Measurements from ENCODE around the gene ATP5F1B. TPM values are rescaled to one million over a fixed set of nuclear protein-coding genes. Genes with fewer than 3 reads are reported as not detected.

Gene ATP5F1B
- total and polyA plus RNA-seq, 2 donors (not counting 1 experiment from before 2014, with no cell fraction given): 613 to 965 TPM

DNA sequence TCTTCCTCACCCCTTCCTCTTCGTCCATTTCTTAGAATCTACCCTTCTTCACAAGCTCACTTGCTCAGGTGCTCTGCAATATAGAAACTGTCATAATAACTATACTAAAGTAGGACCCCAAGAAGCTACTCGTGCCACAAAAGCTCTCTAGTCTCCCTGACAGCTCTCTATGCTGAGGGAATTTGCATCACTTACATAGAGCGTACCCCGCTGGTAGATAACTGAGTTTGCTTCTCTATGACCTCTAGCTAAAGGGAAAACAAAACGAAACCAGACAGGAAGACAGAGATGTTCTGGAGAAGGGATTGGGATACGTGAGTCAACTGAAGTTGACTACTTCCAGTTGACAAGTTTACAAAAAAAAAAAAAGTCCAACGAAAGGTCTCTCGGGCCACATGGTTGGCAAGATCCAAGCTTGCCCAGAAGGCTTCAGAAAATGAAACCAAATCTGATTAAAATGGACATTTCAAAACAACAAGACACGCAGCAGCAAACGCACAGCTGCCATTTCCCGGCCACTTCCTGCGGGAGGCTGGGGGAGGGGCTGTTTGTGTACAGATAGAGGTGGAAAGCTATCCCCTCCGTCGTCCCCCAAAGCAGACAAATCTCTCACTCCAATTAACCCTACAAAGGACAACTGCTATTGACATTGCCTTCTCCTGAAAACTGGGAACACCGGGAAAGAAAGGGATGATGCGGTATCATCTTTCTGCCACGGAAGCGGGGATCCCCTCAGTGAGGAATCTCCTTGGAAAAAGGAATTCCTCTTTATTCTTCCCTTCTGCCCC, 16.9 kb downstream of the ATP5F1B start:
- Histone ChIP-seq H3K27me3 (ENCODE audit: control insufficient read depth, insufficient read depth, low read length) (no peaks in the 10 kb centered on the region), H3K36me3 (ENCODE audit: control insufficient read depth, insufficient read depth, low read length) (peaks cover 3% of the 10 kb centered on the region), H3K4me1 (ENCODE audit: control insufficient read depth, extremely low read depth, insufficient read depth, low read length) (peaks cover 25% of the 10 kb centered on the region), H3K27ac (ENCODE audit: insufficient read depth, low read length) (peak overlapping the region; percentile 92), H3K4me3 (replicated peaks in 1 of 4; ENCODE audit: control extremely low read depth in 1 of 4, insufficient read depth in 1 of 4, low read depth in 3 of 4, low read length in 4 of 4) (peak overlapping the region; percentile 86 to 97 (median 94)), H3K9me3 (ENCODE audit: control insufficient read depth, insufficient read depth, low read depth, low read length) (no peaks in the 10 kb centered on the region), H4K20me1 (ENCODE audit: control insufficient read depth, extremely low read depth, insufficient read depth, low read length) (no peaks in the 10 kb centered on the region), H3K79me2 (ENCODE audit: control insufficient read depth, insufficient read depth, low read length) (peaks cover 89% of the 10 kb centered on the region), H3K9ac (ENCODE audit: insufficient read depth, low read length) (peak overlapping the region; percentile 67), H3K4me2 (ENCODE audit: extremely low read depth, insufficient read depth, low read length) (peak overlapping the region; percentile 99), H2AFZ (ENCODE audit: low read length) (peak overlapping the region; percentile 12)
- TF ChIP-seq, protein P1, sequence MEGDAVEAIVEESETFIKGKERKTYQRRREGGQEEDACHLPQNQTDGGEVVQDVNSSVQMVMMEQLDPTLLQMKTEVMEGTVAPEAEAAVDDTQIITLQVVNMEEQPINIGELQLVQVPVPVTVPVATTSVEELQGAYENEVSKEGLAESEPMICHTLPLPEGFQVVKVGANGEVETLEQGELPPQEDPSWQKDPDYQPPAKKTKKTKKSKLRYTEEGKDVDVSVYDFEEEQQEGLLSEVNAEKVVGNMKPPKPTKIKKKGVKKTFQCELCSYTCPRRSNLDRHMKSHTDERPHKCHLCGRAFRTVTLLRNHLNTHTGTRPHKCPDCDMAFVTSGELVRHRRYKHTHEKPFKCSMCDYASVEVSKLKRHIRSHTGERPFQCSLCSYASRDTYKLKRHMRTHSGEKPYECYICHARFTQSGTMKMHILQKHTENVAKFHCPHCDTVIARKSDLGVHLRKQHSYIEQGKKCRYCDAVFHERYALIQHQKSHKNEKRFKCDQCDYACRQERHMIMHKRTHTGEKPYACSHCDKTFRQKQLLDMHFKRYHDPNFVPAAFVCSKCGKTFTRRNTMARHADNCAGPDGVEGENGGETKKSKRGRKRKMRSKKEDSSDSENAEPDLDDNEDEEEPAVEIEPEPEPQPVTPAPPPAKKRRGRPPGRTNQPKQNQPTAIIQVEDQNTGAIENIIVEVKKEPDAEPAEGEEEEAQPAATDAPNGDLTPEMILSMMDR (conservative IDR thresholded peaks at IDR 0.05 in 1 of 2, IDR thresholded peaks at IDR 0.05 in 1 of 2; ENCODE audit: low read depth in 1 of 2, low read length in 2 of 2): no peak
- TF ChIP-seq EZH2 (IDR thresholded peaks at IDR 0.05; ENCODE audit: low read length, missing control alignments): no peak
- DNase-seq (ENCODE audit: low read depth in 2 of 2): peak; percentile 43 to 77

DNA sequence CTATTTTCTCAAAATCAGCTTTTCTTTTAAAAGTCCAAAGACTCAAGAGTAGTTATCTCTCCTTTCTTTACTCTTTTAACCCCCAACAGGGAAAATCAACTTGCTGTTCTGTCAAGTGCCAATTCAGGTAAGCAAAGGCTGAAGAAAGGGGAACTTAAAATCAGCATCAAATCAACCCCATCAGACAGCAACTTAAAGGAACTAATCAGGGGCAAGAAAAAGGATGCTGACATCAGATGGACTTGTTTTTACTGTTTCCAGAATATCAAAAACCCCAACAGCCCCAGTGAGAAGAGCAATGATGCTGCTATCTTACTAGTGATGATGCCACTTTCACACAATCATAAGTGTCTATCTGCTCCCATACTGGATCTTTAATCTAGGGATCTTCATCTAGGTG, 19.1 kb downstream of the ATP5F1B start:
- Histone ChIP-seq H3K4me1 (ENCODE audit: control insufficient read depth, extremely low read depth, insufficient read depth, low read length) (peaks cover 8% of the 10 kb centered on the region), H3K36me3 (ENCODE audit: control insufficient read depth, insufficient read depth, low read length) (peaks cover 3% of the 10 kb centered on the region), H3K27ac (ENCODE audit: insufficient read depth, low read length) (no peak overlapping the region), H3K27me3 (ENCODE audit: control insufficient read depth, insufficient read depth, low read length) (no peaks in the 10 kb centered on the region), H4K20me1 (ENCODE audit: control insufficient read depth, extremely low read depth, insufficient read depth, low read length) (no peaks in the 10 kb centered on the region), H3K9me3 (ENCODE audit: control insufficient read depth, insufficient read depth, low read depth, low read length) (no peaks in the 10 kb centered on the region), H3K79me2 (ENCODE audit: control insufficient read depth, insufficient read depth, low read length) (peaks cover 87% of the 10 kb centered on the region), H3K4me2 (ENCODE audit: extremely low read depth, insufficient read depth, low read length) (no peak overlapping the region), H3K9ac (ENCODE audit: insufficient read depth, low read length) (no peak overlapping the region), H2AFZ (ENCODE audit: low read length) (no peak overlapping the region), H3K4me3 (replicated peaks in 1 of 4; ENCODE audit: control extremely low read depth in 1 of 4, insufficient read depth in 1 of 4, low read depth in 3 of 4, low read length in 4 of 4) (no peak overlapping the region)
- TF ChIP-seq, protein P1 (conservative IDR thresholded peaks at IDR 0.05 in 1 of 2, IDR thresholded peaks at IDR 0.05 in 1 of 2; ENCODE audit: low read depth in 1 of 2, low read length in 2 of 2): no peak
- TF ChIP-seq EZH2 (IDR thresholded peaks at IDR 0.05; ENCODE audit: low read length, missing control alignments): no peak
- DNase-seq (ENCODE audit: low read depth in 2 of 2): no peak

DNA sequence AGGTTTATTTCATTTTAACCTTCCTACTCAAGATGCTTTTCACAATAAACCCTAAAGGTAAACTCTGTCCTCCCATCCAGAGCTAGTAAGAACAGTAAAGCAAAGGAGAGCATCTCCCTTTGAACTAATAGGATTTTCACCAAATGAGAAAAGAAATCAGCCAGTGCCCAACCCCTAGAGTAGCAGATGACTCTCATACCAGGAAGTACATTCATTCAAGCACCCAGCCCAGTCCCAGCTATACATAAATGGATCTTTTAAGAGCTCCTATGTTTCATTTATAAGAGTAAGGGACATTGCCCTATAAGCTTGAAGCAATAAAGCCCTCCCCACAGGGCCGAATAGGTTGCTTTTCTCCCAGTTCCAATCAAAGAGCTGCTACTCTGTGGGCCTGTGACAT, 23.2 kb downstream of the ATP5F1B start:
- Histone ChIP-seq H3K27ac (ENCODE audit: insufficient read depth, low read length) (no peak overlapping the region), H3K36me3 (ENCODE audit: control insufficient read depth, insufficient read depth, low read length) (peaks cover 2% of the 10 kb centered on the region), H3K9me3 (ENCODE audit: control insufficient read depth, insufficient read depth, low read depth, low read length) (no peaks in the 10 kb centered on the region), H3K27me3 (ENCODE audit: control insufficient read depth, insufficient read depth, low read length) (no peaks in the 10 kb centered on the region), H3K9ac (ENCODE audit: insufficient read depth, low read length) (no peak overlapping the region), H2AFZ (ENCODE audit: low read length) (no peak overlapping the region), H3K79me2 (ENCODE audit: control insufficient read depth, insufficient read depth, low read length) (peaks cover 90% of the 10 kb centered on the region), H3K4me1 (ENCODE audit: control insufficient read depth, extremely low read depth, insufficient read depth, low read length) (no peaks in the 10 kb centered on the region), H3K4me3 (replicated peaks in 1 of 4; ENCODE audit: control extremely low read depth in 1 of 4, insufficient read depth in 1 of 4, low read depth in 3 of 4, low read length in 4 of 4) (no peak overlapping the region), H4K20me1 (ENCODE audit: control insufficient read depth, extremely low read depth, insufficient read depth, low read length) (peaks cover 3% of the 10 kb centered on the region), H3K4me2 (ENCODE audit: extremely low read depth, insufficient read depth, low read length) (no peak overlapping the region)
- TF ChIP-seq, protein P1 (conservative IDR thresholded peaks at IDR 0.05 in 1 of 2, IDR thresholded peaks at IDR 0.05 in 1 of 2; ENCODE audit: low read depth in 1 of 2, low read length in 2 of 2): no peak
- no peak for TF ChIP-seq EZH2 (IDR thresholded peaks at IDR 0.05; ENCODE audit: low read length, missing control alignments)
- DNase-seq (ENCODE audit: low read depth in 2 of 2): no peak
